ENCODE data around the gene TRMT6. TPM values are rescaled to one million over a fixed set of nuclear protein-coding genes. Genes with fewer than 3 reads are reported as not detected.

Gene TRMT6
- total RNA-seq, 2 donors from 2014 or later = 16.9 to 19.1 TPM

GRCh38 chr20:5918856-5919625 lies 31.3 kb downstream of the TRMT6 start:
- no peaks in the 10 kb centered on the region for H3K9me3 ChIP-seq (ENCODE audit: control insufficient read depth, low read length)

GRCh38 chr20:5914859-5915258 lies 35.5 kb downstream of the TRMT6 start:
- no peak for DNase-seq
- TF ChIP-seq CTCF (conservative IDR thresholded peaks at IDR 0.05) = no peak
- no peak overlapping the region for H3K4me3 Mint-ChIP-seq
- H3K9me3 ChIP-seq (ENCODE audit: control insufficient read depth, low read length) = no peaks in the 10 kb centered on the region
- no peaks in the 10 kb centered on the region for H3K36me3 ChIP-seq (ENCODE audit: control insufficient read depth, insufficient read depth, low read length)
- H3K9me3 Mint-ChIP-seq = no peaks in the 10 kb centered on the region
- H3K4me1 Mint-ChIP-seq = peaks cover 14% of the 10 kb centered on the region
- no peak overlapping the region for H3K9ac ChIP-seq (ENCODE audit: extremely low read depth, low read length, poor library complexity, severe bottlenecking)
- H3K4me3 ChIP-seq (ENCODE audit: low read length) = no peak overlapping the region
- peaks cover 21% of the 10 kb centered on the region for H3K27me3 ChIP-seq (ENCODE audit: control insufficient read depth, insufficient read depth, low read length, poor library complexity, severe bottlenecking)
- H3K27me3 Mint-ChIP-seq (ENCODE audit: insufficient read depth) = peaks cover 12% of the 10 kb centered on the region
- H3K27ac ChIP-seq (ENCODE audit: low read depth, low read length) = no peak overlapping the region
- peaks cover 6% of the 10 kb centered on the region for H3K4me1 ChIP-seq (ENCODE audit: control insufficient read depth, insufficient read depth, low read length)
- H3K27ac Mint-ChIP-seq = no peak overlapping the region
- 57 to 67% methylated on average over 1 of the region's 1 CpG for WGBS, 2 experiments (ENCODE audit: insufficient coverage in 1 of 2, insufficient read length in 1 of 2)
- H3K36me3 Mint-ChIP-seq (ENCODE audit: low read depth) = no peaks in the 10 kb centered on the region

More at GRCh38 chr20:5918856-5919625, 31.3 kb downstream of the TRMT6 start:
- peaks cover 16% of the 10 kb centered on the region for H3K4me1 Mint-ChIP-seq
- Histone ChIP-seq H3K9ac (ENCODE audit: extremely low read depth, low read length, poor library complexity, severe bottlenecking) (no peak overlapping the region), H3K4me3 (ENCODE audit: low read length) (no peak overlapping the region), H3K27ac (ENCODE audit: low read depth, low read length) (no peak overlapping the region), H3K4me1 (ENCODE audit: control insufficient read depth, insufficient read depth, low read length) (peaks cover 14% of the 10 kb centered on the region), H3K27me3 (ENCODE audit: control insufficient read depth, insufficient read depth, low read length, poor library complexity, severe bottlenecking) (peaks cover 12% of the 10 kb centered on the region), H3K36me3 (ENCODE audit: control insufficient read depth, insufficient read depth, low read length) (no peaks in the 10 kb centered on the region)
- no peaks in the 10 kb centered on the region for H3K36me3 Mint-ChIP-seq (ENCODE audit: low read depth)
- H3K27ac Mint-ChIP-seq = no peak overlapping the region
- no peaks in the 10 kb centered on the region for H3K9me3 Mint-ChIP-seq
- no peak for TF ChIP-seq CTCF (conservative IDR thresholded peaks at IDR 0.05)
- peaks cover 14% of the 10 kb centered on the region for H3K27me3 Mint-ChIP-seq (ENCODE audit: insufficient read depth)
- WGBS, 2 experiments (ENCODE audit: insufficient coverage in 1 of 2, insufficient read length in 1 of 2) = 55 to 64% methylated on average over 3 of the region's 3 CpGs
- peak; percentile 53 for DNase-seq
- H3K4me3 Mint-ChIP-seq = no peak overlapping the region

GRCh38 chr20:5913166-5913565 lies 37.2 kb downstream of the TRMT6 start:
- WGBS, 2 experiments (ENCODE audit: insufficient coverage in 1 of 2, insufficient read length in 1 of 2) = 100% methylated on average over 1 of the region's 2 CpGs; no CpG with 5 or more reads in 1 of the 2 experiments
- Histone ChIP-seq H3K27me3 (ENCODE audit: control insufficient read depth, insufficient read depth, low read length, poor library complexity, severe bottlenecking) (peaks cover 26% of the 10 kb centered on the region), H3K4me3 (ENCODE audit: low read length) (no peak overlapping the region), H3K9me3 (ENCODE audit: control insufficient read depth, low read length) (no peaks in the 10 kb centered on the region), H3K36me3 (ENCODE audit: control insufficient read depth, insufficient read depth, low read length) (no peaks in the 10 kb centered on the region), H3K9ac (ENCODE audit: extremely low read depth, low read length, poor library complexity, severe bottlenecking) (no peak overlapping the region), H3K27ac (ENCODE audit: low read depth, low read length) (no peak overlapping the region), H3K4me1 (ENCODE audit: control insufficient read depth, insufficient read depth, low read length) (no peaks in the 10 kb centered on the region)
- Mint-ChIP-seq H3K27ac (no peak overlapping the region), H3K4me1 (peaks cover 6% of the 10 kb centered on the region), H3K27me3 (ENCODE audit: insufficient read depth) (peaks cover 14% of the 10 kb centered on the region), H3K36me3 (ENCODE audit: low read depth) (no peaks in the 10 kb centered on the region), H3K4me3 (no peak overlapping the region), H3K9me3 (no peaks in the 10 kb centered on the region)
- TF ChIP-seq CTCF (conservative IDR thresholded peaks at IDR 0.05) = no peak
- no peak for DNase-seq
